SK-N-SH (cell line): Measurements from ENCODE around the gene KLF2. TPM values are rescaled to one million over a fixed set of nuclear protein-coding genes. Genes with fewer than 3 reads are reported as not detected.

Experiments
- CTCF ChIA-PET: fragments of 300-600, 350-600 bp; formaldehyde crosslinking; extraction: SDS; loops from one replicate; lab custom pipeline; 2021; lab: Yijun Ruan, JAX
- POLR2A ChIA-PET: fragments of 350-600 bp; sonication (Branson Sonifier 250); formaldehyde crosslinking; extraction: SDS; loops from one replicate; lab custom pipeline; 2020; ENCODE audit warnings: antibody characterized with exemption, inconsistent platforms; lab: Yijun Ruan, JAX
- DNase-seq: peaks from one replicate; pipeline ENCODE4 v3.0.0; 2012
- H2AFZ ChIP-seq: fragments of 200-600 bp; sonication (generic); 2 replicates; pipeline ENCODE4 v1.8.1; 2016; ENCODE audit warnings: antibody characterized with exemption, mild to moderate bottlenecking, low read depth
- H3F3A ChIP-seq: fragments of 200-600 bp; sonication (generic); replicated peaks from 2 replicates; pipeline ENCODE3; 2016; ENCODE audit warnings: antibody characterized with exemption, mild to moderate bottlenecking; ENCODE audit not compliant: insufficient read depth
- H3K27ac ChIP-seq, 2 experiments: fragments of 200-500 bp in 1 of 2; fragments of 200-600 bp in 1 of 2; sonication (Bioruptor generic) in 1 of 2; sonication (generic), shearing (Covaris generic) in 1 of 2; 2 replicates each; pipeline versions ENCODE4 v1.5.1 to v1.6.1; 2014 to 2016; ENCODE audit warnings: low read depth in 2 of 2, inconsistent platforms in 1 of 2, low read length in 1 of 2, mild to moderate bottlenecking in 1 of 2, mixed read lengths in 1 of 2
- H3K27me3 ChIP-seq: fragments of 200-600 bp; sonication (generic), shearing (Covaris generic); 2 replicates; pipeline ENCODE4 v1.6.1; 2016; ENCODE audit warnings: mixed run types; ENCODE audit not compliant: insufficient read depth
- H3K36me3 ChIP-seq, 2 experiments: fragments of 200-500 bp in 1 of 2; fragments of 200-600 bp in 1 of 2; sonication (Bioruptor generic) in 1 of 2; sonication (generic) in 1 of 2; replicated peaks in 1 of 2; 2 replicates each; pipeline versions ENCODE3 to v1.5.1; 2014 to 2016; ENCODE audit warnings: low read length in 1 of 2, mild to moderate bottlenecking in 1 of 2; ENCODE audit not compliant: insufficient read depth in 2 of 2, control insufficient read depth in 1 of 2
- H3K4me1 ChIP-seq, 2 experiments: fragments of 200-500 bp in 1 of 2; fragments of 200-600 bp in 1 of 2; sonication (Bioruptor generic) in 1 of 2; sonication (generic), shearing (Covaris generic) in 1 of 2; 2 replicates each; pipeline versions ENCODE4 v1.5.1 to v1.6.1; 2014 to 2016; ENCODE audit warnings: low read depth in 1 of 2, low read length in 1 of 2, mixed run types in 1 of 2; ENCODE audit not compliant: insufficient read depth in 2 of 2, control insufficient read depth in 1 of 2
- H3K4me2 ChIP-seq: fragments of 200-600 bp; sonication (generic), shearing (Covaris generic); 2 replicates; pipeline ENCODE4 v1.6.1; 2017; ENCODE audit warnings: mixed run types
- H3K4me3 ChIP-seq, 2 experiments: fragments of 200-500 bp in 1 of 2; fragments of 200-600 bp in 1 of 2; sonication (Bioruptor generic) in 1 of 2; sonication (generic), shearing (Covaris generic) in 1 of 2; 2 replicates each; pipeline versions ENCODE4 v1.5.1 to v1.8.1; 2014 to 2016; ENCODE audit warnings: low read depth in 2 of 2, inconsistent platforms in 1 of 2, low read length in 1 of 2, mild to moderate bottlenecking in 1 of 2, mixed read lengths in 1 of 2, moderate library complexity in 1 of 2
- H3K79me2 ChIP-seq: fragments of 200-600 bp; sonication (generic); 2 replicates; pipeline ENCODE4 v1.8.1; 2017; ENCODE audit warnings: mild to moderate bottlenecking; ENCODE audit not compliant: insufficient read depth
- H3K9ac ChIP-seq: fragments of 200-600 bp; sonication (generic); 2 replicates; pipeline ENCODE4 v1.6.1; 2017; ENCODE audit warnings: mixed run types
- H3K9me2 ChIP-seq: fragments of 200-600 bp; sonication (generic); 2 replicates; pipeline ENCODE4 v1.6.1; 2017; ENCODE audit warnings: mixed run types
- H3K9me3 ChIP-seq: fragments of 200-600 bp; sonication (generic); 2 replicates; pipeline ENCODE4 v1.6.1; 2017; ENCODE audit warnings: mixed run types, mild to moderate bottlenecking, moderate library complexity
- H4K20me1 ChIP-seq: fragments of 200-600 bp; sonication (generic); 2 replicates; pipeline ENCODE4 v1.6.1; 2017; ENCODE audit warnings: mild to moderate bottlenecking, mixed run types; ENCODE audit not compliant: insufficient read depth
- ELF1 ChIP-seq: IDR thresholded peaks from 2 replicates; pipeline ENCODE4 v1.4.0; 2012
- EZH2phosphoT487 ChIP-seq: fragments of 200-600 bp; sonication (generic); IDR thresholded peaks from 2 replicates; pipeline ENCODE4 v1.6.1; 2017; ENCODE audit warnings: low read depth, mixed run types, mild to moderate bottlenecking, antibody characterized with exemption, moderate library complexity, borderline replicate concordance
- FOSL2 ChIP-seq: IDR thresholded peaks from 2 replicates; pipeline ENCODE4 v1.4.0; 2012; ENCODE audit warnings: low read depth, mild to moderate bottlenecking, moderate library complexity, borderline replicate concordance
- FOXJ3 ChIP-seq: sonication (generic); formaldehyde crosslinking; IDR thresholded peaks from 2 replicates; pipeline ENCODE4 v1.5.1; 2020; ENCODE audit warnings: mild to moderate bottlenecking, missing genetic modification reagents
- GABPA ChIP-seq: IDR thresholded peaks from 2 replicates; pipeline ENCODE4 v1.4.0; 2012; ENCODE audit warnings: low read depth, mild to moderate bottlenecking
- JUND ChIP-seq: IDR thresholded peaks from 2 replicates; pipeline ENCODE4 v1.4.0; 2012
- NRF1 ChIP-seq: IDR thresholded peaks from 2 replicates; pipeline ENCODE4 v1.6.1; 2012; ENCODE audit warnings: low read depth, mild to moderate bottlenecking, low read length
- RCOR1 ChIP-seq: fragments of 150-350 bp; IDR thresholded peaks from 2 replicates; pipeline ENCODE4 v1.6.1; 2017; ENCODE audit warnings: antibody characterized with exemption, low read length
- RFX5 ChIP-seq: IDR thresholded peaks from 2 replicates; pipeline ENCODE4 v1.6.1; 2012; ENCODE audit warnings: mild to moderate bottlenecking, improper control_type of control experiment, low read length
- SIN3A ChIP-seq: IDR thresholded peaks from 2 replicates; pipeline ENCODE4 v1.6.1; 2012; ENCODE audit warnings: low read depth, mild to moderate bottlenecking, low read length, moderate library complexity, borderline replicate concordance
- TAF1 ChIP-seq: IDR thresholded peaks from 2 replicates; pipeline ENCODE4 v1.6.1; 2012; ENCODE audit warnings: low read depth, mild to moderate bottlenecking, low read length, moderate library complexity, borderline replicate concordance
- TCF12 ChIP-seq: IDR thresholded peaks from 2 replicates; pipeline ENCODE4 v1.4.0; 2012
- WGBS: methylation state at CpG from one replicate; pipeline ENCODE4 v1.1.6; 2017; ENCODE audit warnings: low lambda C conversion rate; 5-methylcytosine and 5-hydroxymethylcytosine counted together
- polyA plus RNA-seq, 3 experiments: library from polyadenylated mRNA; depleted of rRNA; stranded (reverse); fragments of >200 nt; gene quantifications; 2 replicates each; pipeline ENCODE4 v1.2.3, GENCODE V29; 2012
- TF ChIP-seq, protein P1 (sequence below): IDR thresholded peaks from 2 replicates; pipeline ENCODE4 v1.6.1; 2012; ENCODE audit warnings: mild to moderate bottlenecking, low read depth, low read length, moderate library complexity
- TF ChIP-seq, protein P2 (sequence below): IDR thresholded peaks from 2 replicates; pipeline ENCODE4 v1.4.0; 2012; ENCODE audit warnings: low read depth
- TF ChIP-seq, protein P3 (sequence below): fragments of 200-600 bp; sonication (generic); IDR thresholded peaks from 2 replicates; pipeline ENCODE4 v1.6.1; 2017; ENCODE audit warnings: antibody characterized with exemption, mild to moderate bottlenecking, moderate library complexity
- TF ChIP-seq, protein P4 (sequence below): fragments of 150-350 bp; IDR thresholded peaks from 2 replicates; pipeline ENCODE4 v1.6.1; 2017; ENCODE audit warnings: antibody characterized with exemption, low read length, low read depth, borderline replicate concordance

Gene KLF2
- polyA plus RNA-seq, 1 of the 3 experiments (the other 2 are of a cell fraction) = 6.9 TPM

DNA sequence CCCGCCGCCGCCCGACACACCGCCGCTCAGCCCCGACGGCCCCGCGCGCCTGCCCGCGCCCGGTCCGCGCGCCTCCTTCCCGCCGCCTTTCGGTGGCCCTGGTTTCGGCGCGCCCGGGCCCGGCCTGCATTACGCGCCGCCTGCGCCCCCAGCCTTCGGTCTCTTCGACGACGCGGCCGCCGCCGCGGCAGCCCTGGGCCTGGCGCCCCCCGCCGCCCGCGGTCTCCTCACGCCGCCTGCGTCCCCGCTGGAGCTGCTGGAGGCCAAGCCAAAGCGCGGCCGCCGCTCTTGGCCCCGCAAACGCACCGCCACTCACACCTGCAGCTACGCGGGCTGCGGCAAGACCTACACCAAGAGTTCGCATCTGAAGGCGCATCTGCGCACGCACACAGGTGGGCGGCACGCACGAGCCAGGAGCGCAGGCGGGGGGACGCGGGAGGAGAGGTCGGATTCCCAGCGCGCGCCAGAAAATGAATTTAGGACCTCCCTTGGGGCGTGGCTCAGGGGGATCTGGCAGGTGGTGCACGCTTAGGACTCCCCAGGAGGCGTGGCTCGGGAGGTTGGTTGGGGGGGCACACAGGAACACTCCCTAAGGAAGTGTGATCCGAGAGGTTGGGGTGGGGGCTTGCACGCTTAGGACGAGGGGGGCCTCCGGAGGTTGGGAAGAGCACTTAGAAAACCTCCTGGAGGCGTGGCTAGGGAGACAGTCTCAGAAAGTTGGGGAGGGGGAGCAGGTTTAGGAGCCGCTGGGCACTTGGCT is 1.2 kb downstream of the KLF2 start:
- ChIA-PET POLR2A (no interaction called here), CTCF (interaction anchor here (0.7 kb wide), 1 partner anchor 79 kb away, joined by 3 read pairs; no protein-coding TSS in a partner anchor)
- H3K4me3 ChIP-seq = peak overlapping the region; percentile 52 to 53
- H3F3A ChIP-seq = peaks cover 45% of the 10 kb centered on the region
- H2AFZ ChIP-seq = no peak overlapping the region
- H3K9me3 ChIP-seq = no peaks in the 10 kb centered on the region
- H3K27ac ChIP-seq = no peak overlapping the region
- peak; percentile 52 for DNase-seq
- H3K36me3 ChIP-seq = peaks cover 0 to 3% of the 10 kb centered on the region in 2 experiments
- peaks cover 30% of the 10 kb centered on the region; the same call in 1 of the 2 replicates for H3K27me3 ChIP-seq
- H3K4me2 ChIP-seq = peak overlapping the region; percentile 85
- peak overlapping the region; percentile 67 for H3K9ac ChIP-seq
- peaks cover 19% of the 10 kb centered on the region; the same call in 1 of the 2 replicates for H3K79me2 ChIP-seq
- 6% methylated on average over 14 of the region's 82 CpGs for WGBS
- TF ChIP-seq ELF1 = no peak
- TF ChIP-seq, protein P1, sequence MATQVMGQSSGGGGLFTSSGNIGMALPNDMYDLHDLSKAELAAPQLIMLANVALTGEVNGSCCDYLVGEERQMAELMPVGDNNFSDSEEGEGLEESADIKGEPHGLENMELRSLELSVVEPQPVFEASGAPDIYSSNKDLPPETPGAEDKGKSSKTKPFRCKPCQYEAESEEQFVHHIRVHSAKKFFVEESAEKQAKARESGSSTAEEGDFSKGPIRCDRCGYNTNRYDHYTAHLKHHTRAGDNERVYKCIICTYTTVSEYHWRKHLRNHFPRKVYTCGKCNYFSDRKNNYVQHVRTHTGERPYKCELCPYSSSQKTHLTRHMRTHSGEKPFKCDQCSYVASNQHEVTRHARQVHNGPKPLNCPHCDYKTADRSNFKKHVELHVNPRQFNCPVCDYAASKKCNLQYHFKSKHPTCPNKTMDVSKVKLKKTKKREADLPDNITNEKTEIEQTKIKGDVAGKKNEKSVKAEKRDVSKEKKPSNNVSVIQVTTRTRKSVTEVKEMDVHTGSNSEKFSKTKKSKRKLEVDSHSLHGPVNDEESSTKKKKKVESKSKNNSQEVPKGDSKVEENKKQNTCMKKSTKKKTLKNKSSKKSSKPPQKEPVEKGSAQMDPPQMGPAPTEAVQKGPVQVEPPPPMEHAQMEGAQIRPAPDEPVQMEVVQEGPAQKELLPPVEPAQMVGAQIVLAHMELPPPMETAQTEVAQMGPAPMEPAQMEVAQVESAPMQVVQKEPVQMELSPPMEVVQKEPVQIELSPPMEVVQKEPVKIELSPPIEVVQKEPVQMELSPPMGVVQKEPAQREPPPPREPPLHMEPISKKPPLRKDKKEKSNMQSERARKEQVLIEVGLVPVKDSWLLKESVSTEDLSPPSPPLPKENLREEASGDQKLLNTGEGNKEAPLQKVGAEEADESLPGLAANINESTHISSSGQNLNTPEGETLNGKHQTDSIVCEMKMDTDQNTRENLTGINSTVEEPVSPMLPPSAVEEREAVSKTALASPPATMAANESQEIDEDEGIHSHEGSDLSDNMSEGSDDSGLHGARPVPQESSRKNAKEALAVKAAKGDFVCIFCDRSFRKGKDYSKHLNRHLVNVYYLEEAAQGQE = no peak
- no peak for TF ChIP-seq NRF1
- no peak for TF ChIP-seq FOSL2
- TF ChIP-seq RFX5 = no peak
- TF ChIP-seq, protein P2, sequence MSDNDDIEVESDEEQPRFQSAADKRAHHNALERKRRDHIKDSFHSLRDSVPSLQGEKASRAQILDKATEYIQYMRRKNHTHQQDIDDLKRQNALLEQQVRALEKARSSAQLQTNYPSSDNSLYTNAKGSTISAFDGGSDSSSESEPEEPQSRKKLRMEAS = no peak
- TF ChIP-seq, protein P3, sequence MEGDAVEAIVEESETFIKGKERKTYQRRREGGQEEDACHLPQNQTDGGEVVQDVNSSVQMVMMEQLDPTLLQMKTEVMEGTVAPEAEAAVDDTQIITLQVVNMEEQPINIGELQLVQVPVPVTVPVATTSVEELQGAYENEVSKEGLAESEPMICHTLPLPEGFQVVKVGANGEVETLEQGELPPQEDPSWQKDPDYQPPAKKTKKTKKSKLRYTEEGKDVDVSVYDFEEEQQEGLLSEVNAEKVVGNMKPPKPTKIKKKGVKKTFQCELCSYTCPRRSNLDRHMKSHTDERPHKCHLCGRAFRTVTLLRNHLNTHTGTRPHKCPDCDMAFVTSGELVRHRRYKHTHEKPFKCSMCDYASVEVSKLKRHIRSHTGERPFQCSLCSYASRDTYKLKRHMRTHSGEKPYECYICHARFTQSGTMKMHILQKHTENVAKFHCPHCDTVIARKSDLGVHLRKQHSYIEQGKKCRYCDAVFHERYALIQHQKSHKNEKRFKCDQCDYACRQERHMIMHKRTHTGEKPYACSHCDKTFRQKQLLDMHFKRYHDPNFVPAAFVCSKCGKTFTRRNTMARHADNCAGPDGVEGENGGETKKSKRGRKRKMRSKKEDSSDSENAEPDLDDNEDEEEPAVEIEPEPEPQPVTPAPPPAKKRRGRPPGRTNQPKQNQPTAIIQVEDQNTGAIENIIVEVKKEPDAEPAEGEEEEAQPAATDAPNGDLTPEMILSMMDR = no peak
- no peak for TF ChIP-seq RCOR1
- TF ChIP-seq JUND = no peak
- TF ChIP-seq TAF1 = no peak
- TF ChIP-seq TCF12 = no peak
- TF ChIP-seq EZH2phosphoT487 = no peak
- no peak for TF ChIP-seq SIN3A
- TF ChIP-seq, protein P4, sequence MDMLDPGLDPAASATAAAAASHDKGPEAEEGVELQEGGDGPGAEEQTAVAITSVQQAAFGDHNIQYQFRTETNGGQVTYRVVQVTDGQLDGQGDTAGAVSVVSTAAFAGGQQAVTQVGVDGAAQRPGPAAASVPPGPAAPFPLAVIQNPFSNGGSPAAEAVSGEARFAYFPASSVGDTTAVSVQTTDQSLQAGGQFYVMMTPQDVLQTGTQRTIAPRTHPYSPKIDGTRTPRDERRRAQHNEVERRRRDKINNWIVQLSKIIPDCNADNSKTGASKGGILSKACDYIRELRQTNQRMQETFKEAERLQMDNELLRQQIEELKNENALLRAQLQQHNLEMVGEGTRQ = no peak
- TF ChIP-seq GABPA = no peak
- no peak for TF ChIP-seq FOXJ3 (CRISPR knock-in tag)
- no peaks in the 10 kb centered on the region for H3K4me1 ChIP-seq
- H4K20me1 ChIP-seq = peaks cover 35% of the 10 kb centered on the region
- H3K9me2 ChIP-seq = no peaks in the 10 kb centered on the region
